CD1c-positive myeloid dendritic cell (primary cell): ENCODE data around the gene SPATS2L.
"Not testable (repeated sequence)": the region's sequence is repeated elsewhere in the genome, so short reads cannot be mapped to it uniquely, and the experiment has no call there.

Source experiments
- DNase-seq: peaks from one replicate; pipeline ENCODE4 v3.0.0-alpha.2; 2016; ENCODE audit errors: extremely low spot score

Gene SPATS2L

GRCh38 chr2:200319548-200320337 lies 13.2 kb downstream of the SPATS2L start:
- no peak for DNase-seq

GRCh38 chr2:200320344-200320743 lies 13.9 kb downstream of the SPATS2L start:
- no peak for DNase-seq

- DNase-seq = no peak
These were observed 14.5 kb downstream of the SPATS2L start for GRCh38 chr2:200320991-200321390.

- no peak for DNase-seq
These were observed 15.5 kb downstream of the SPATS2L start for GRCh38 chr2:200321780-200322534.

GRCh38 chr2:200322607-200323006 lies 16.1 kb downstream of the SPATS2L start:
- no peak for DNase-seq

- no peak for DNase-seq
These were observed 17.9 kb downstream of the SPATS2L start for GRCh38 chr2:200324362-200324761.

- DNase-seq = no peak
These were observed 22.9 kb downstream of the SPATS2L start for GRCh38 chr2:200329384-200329783.

- DNase-seq = peak; percentile 47
These were observed 23.3 kb downstream of the SPATS2L start for GRCh38 chr2:200329798-200330197.

GRCh38 chr2:200330351-200331060 lies 24.0 kb downstream of the SPATS2L start:
- no peak for DNase-seq

DNA sequence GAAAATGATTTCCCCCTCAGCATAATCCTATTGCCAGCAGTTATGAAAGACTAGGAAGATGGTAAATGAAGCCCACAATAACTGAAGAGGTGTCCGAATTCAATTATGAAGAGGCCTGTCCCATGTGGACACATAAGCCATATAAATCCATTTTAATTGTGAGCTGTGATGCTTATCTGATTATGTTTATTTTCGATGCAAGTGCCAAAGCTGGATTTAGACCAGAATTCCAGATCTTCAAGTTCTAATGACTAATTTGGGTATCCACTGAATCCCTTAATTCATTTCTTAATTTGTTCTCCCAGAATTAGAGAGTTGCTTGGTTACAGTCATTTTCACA lies 24.5 kb downstream of the SPATS2L start:
- DNase-seq = no peak

GRCh38 chr2:200335657-200336056 lies 29.2 kb downstream of the SPATS2L start:
- DNase-seq = no peak

GRCh38 chr2:200336980-200337615 lies 30.6 kb downstream of the SPATS2L start:
- DNase-seq = no peak

- no peak for DNase-seq
These were observed 31.1 kb downstream of the SPATS2L start for GRCh38 chr2:200337621-200338020.

DNA sequence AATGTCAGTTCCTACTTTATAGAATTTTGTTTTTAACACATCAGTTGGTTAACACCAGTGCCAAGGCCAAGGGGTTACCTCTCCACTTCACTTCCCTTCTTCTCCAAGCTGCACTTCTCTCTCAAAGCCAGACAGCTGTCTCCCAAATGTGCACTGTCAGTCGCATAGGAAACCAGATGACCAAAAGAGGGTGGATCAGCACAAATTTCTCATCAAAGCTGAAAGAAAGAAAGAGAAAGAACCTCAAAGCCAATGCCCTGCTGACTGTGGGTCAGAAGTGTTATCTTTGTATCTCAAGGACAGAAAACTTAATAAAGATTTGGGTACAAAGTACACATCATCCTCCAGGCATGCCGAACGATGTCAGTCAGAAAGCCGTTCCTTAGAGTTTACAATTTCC lies 32.2 kb downstream of the SPATS2L start:
- peak; percentile 17 for DNase-seq

- DNase-seq = no peak
These were observed 34.2 kb downstream of the SPATS2L start for GRCh38 chr2:200340508-200341224.

DNA sequence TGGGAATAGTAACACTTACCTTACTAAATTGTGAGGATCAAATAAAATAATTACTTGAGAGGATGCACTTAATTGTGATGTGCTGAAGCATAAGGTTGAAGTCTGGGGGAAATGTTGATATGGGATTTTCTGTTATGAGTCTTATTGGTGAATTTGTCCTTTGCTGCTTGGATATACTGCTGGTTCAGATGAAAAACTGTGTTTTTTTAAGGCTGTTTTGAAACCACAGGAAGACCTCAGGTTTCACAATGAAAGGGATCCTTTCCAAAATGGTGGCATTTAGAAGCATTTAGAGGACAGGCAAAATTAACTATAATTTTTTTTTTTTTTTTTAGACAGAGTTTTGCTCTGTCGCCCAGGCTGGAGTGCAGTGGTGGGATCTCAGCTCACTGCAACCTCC lies 34.9 kb downstream of the SPATS2L start:
- no peak for DNase-seq

DNA sequence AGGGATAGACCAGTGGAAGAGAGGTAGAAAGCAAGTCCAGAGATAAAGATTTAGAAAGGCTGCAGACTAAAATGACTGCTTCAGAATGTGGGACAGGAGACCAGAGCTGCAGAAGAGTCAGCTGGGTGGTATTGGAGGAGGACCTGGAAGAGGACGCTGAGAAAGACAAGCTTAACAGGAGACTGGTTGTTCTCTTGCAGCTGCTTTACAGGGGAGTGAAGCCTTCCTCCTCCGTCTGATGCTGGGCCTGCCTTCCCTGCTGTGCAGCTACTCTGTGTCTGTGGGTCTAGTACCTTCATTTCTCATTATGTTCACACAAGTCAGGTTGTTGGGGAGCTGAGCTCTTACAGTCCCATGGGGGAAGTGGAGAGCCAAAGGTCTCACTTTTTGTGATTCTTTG lies 35.7 kb downstream of the SPATS2L start:
- no peak for DNase-seq

- DNase-seq = no peak
These were observed 36.2 kb downstream of the SPATS2L start for GRCh38 chr2:200342654-200343053.

DNA sequence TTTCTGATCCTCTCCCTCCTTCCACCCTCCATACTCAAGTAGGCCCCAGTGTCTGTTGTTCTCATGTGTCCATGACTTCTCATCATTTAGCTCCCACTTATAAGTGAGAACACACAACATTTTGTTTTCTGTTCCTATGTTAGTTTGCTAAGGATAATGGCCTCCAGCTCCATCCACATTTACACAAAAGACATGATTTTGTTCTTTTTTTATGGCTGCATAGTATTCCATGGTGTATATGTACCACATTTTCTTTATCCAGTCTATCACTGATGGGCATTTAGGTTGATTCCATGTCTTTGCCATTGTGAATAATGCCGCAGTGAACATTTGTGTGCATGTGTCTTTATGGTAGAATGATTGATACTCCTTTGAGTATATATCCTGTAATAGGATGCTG lies 37.7 kb downstream of the SPATS2L start:
- DNase-seq = not testable (repeated sequence)

DNA sequence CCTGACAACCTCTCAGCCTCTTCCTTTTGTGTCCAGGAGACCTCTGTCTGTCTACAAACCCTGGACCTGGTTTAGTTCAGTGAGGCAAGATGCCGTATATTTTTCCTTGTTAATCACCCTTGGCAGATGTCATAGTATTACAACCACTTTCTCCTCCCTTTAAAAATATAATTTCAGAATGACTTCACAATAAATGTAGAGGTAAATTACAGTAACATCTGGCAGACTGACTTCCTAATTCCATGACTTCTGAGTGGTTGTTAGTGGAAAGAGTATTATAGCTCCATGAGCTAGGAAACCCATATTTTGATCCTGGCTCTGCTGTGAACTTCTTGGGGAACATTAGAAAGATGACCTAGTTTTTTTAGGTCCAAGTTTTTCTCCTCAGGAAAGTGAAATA lies 39.5 kb downstream of the SPATS2L start:
- no peak for DNase-seq

- DNase-seq = no peak
These were observed 40.8 kb downstream of the SPATS2L start for GRCh38 chr2:200347301-200347700.
